GM18499 (cell line): Measurements from ENCODE around the gene ALAS1.

Source experiments
- ATAC-seq: cut with Tn5 transposase; IDR thresholded peaks from one replicate; pipeline ENCODE4 v1.9.1; 2021; ENCODE audit warnings: moderate number of reproducible peaks; ENCODE audit not compliant: insufficient read depth, unreplicated experiment

ALAS1 gene

GRCh38 chr3:52246728-52247408 lies 48.9 kb downstream of the ALAS1 start:
- ATAC-seq: no peak

- no peak for ATAC-seq
Measured at GRCh38 chr3:52247409-52248164, 49.6 kb downstream of the ALAS1 start.

DNA sequence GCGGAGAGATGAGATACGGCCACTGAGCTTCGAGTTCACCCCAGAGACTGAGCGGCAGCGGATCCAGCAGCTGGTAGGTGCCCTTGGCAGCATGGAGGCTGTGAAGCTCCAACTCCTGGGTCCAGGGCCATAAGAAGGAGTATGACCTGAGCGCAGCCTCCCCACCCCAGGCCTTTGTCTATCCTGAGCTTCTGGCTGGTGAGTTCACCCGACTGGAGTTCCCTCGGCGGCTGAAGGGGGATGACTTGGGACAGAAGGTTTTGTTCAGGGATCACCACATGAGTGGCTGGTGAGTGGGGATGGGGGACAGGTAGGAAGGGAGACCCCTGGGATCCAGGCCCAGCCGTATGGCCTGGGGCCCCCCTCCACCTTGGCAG lies 50.2 kb downstream of the ALAS1 start:
- no peak for ATAC-seq

- no peak for ATAC-seq
Measured at GRCh38 chr3:52248816-52249547, 51.0 kb downstream of the ALAS1 start.

GRCh38 chr3:52249683-52250082 lies 51.7 kb downstream of the ALAS1 start:
- ATAC-seq: no peak

DNA sequence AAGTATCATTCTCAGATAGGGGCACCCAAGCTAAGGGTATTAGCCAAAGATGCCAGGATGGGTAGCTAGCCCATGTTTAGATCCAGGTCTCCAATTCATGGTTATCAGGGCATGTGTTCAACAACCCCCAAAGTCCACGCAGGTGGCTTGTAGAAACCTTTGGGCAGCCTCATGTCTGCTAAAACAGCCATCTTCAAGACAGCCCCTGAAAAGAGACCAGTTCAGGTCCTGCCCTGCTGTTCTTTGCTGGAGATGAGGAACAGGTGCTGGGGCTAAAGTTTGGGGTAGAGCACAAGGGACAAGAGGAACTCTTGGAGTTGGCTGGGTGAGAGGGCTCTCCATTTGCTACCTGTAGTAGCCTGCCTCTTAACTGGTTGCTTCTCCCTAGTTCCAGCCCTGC lies 52.2 kb downstream of the ALAS1 start:
- no peak for ATAC-seq

GRCh38 chr3:52253314-52254304 lies 55.6 kb downstream of the ALAS1 start:
- ATAC-seq: peak; percentile 81

GRCh38 chr3:52254608-52255007 lies 56.6 kb downstream of the ALAS1 start:
- ATAC-seq: no peak

GRCh38 chr3:52256159-52256558 lies 58.2 kb downstream of the ALAS1 start:
- ATAC-seq: no peak

GRCh38 chr3:52256622-52257021 lies 58.7 kb downstream of the ALAS1 start:
- ATAC-seq: no peak

DNA sequence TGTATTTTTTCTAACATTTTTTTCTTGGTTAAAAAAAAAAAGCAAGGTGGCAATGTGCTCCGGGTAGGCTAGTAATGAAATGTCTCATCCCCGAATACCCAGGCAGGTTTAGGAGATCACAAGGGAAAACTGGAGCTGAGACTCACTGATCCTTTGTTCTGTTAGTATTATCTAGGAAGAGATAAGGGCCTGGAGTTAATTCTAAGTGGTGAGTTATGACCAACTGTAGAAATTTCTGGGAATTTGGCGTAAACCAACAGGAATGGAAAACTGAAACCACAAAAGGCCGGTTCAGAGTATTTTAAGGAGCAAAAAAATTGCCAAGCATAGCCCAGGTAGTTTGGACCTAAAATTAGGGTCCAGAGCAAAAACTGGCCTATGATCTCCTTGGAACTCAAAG lies 60.0 kb downstream of the ALAS1 start:
- ATAC-seq: no peak

DNA sequence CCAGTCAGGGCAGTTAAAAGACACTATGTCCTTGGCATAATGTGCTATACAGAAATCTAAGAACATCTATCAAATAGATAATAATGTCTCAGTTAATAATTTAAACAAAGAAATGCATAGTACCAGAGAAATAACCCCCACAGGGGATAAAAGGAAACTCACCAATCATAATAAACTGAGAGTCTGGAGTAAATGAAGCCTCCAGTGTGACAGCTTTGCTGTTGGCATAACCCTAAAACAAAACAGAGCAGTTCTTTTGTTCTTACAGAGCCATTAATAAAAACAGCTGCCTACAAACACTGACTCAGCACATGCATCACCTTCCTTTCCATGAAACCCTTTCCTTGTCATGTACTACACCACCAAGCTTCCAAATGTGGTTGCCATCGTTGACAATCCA lies 61.1 kb downstream of the ALAS1 start:
- no peak for ATAC-seq

- no peak for ATAC-seq
Measured at GRCh38 chr3:52259448-52259847, 61.5 kb downstream of the ALAS1 start.

GRCh38 chr3:52262447-52262846 lies 64.5 kb downstream of the ALAS1 start:
- ATAC-seq: no peak
